Neural crest cell (in vitro differentiated cells): ENCODE results near the gene USP7. TPM values are rescaled to one million over a fixed set of nuclear protein-coding genes. Genes with fewer than 3 reads are reported as not detected.

Experiments used
- DNase-seq: peaks from one replicate; pipeline ENCODE4 v3.0.0; 2021; ENCODE audit warnings: low read depth, mixed read lengths, low spot score
- H3K27ac Mint-ChIP-seq: one replicate; pipeline ENCODE4 v1.8.0; 2021; ENCODE audit warnings: mild to moderate bottlenecking, mixed read lengths; ENCODE audit not compliant: unreplicated experiment
- H3K27me3 Mint-ChIP-seq: 2 replicates; pipeline ENCODE4 v1.8.0; 2021; ENCODE audit warnings: low read depth, mild to moderate bottlenecking, mixed read lengths
- H3K36me3 Mint-ChIP-seq: 2 replicates; pipeline ENCODE4 v1.8.0; 2021; ENCODE audit warnings: low read depth, mild to moderate bottlenecking, mixed read lengths
- H3K4me1 Mint-ChIP-seq: 2 replicates; pipeline ENCODE4 v1.8.0; 2021; ENCODE audit warnings: mixed read lengths
- H3K4me3 Mint-ChIP-seq: one replicate; pipeline ENCODE4 v1.8.0; 2021; ENCODE audit warnings: mild to moderate bottlenecking, mixed read lengths
- H3K9me3 Mint-ChIP-seq: 2 replicates; pipeline ENCODE4 v1.8.0; 2021; ENCODE audit warnings: mixed read lengths
- total RNA-seq: library from RNA; stranded (reverse); gene quantifications from 2 replicates; pipeline ENCODE4 v1.2.1, GENCODE V29; 2021
- TF ChIP-seq, protein P1 (sequence below): fragments of 200-600 bp; sonication (generic); conservative IDR thresholded peaks from 2 replicates; pipeline ENCODE4 v1.5.0; 2021; ENCODE audit warnings: antibody characterized with exemption, mild to moderate bottlenecking

USP7 gene
- total RNA-seq, 1 donor from 2014 or later = 162 TPM

DNA sequence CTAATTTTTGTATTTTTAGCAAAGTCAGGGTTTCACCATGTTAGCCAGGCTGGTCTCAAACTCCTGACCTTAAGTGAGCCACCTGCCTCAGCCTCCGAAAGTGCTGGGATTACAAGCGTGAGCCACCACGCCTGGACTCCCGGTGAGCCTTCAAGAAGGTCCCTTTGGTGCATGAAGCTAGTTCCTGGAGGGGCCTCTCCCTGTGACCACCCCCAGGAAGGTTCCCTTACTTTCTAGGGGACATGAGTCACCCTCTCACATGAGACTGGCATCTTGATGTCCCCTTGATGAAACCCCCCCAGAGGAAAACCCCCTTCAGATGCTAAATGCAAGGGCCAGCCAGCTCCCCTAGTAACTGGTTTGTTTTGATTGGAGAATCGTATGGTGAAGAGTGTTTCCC, 107.7 kb downstream of the USP7 start:
- Mint-ChIP-seq H3K4me3 (no peak overlapping the region), H3K27ac (no peak overlapping the region), H3K27me3 (no peaks in the 10 kb centered on the region), H3K4me1 (peaks cover 16% of the 10 kb centered on the region), H3K36me3 (peaks cover 9% of the 10 kb centered on the region), H3K9me3 (no peaks in the 10 kb centered on the region)
- DNase-seq = no peak
- TF ChIP-seq, protein P1, sequence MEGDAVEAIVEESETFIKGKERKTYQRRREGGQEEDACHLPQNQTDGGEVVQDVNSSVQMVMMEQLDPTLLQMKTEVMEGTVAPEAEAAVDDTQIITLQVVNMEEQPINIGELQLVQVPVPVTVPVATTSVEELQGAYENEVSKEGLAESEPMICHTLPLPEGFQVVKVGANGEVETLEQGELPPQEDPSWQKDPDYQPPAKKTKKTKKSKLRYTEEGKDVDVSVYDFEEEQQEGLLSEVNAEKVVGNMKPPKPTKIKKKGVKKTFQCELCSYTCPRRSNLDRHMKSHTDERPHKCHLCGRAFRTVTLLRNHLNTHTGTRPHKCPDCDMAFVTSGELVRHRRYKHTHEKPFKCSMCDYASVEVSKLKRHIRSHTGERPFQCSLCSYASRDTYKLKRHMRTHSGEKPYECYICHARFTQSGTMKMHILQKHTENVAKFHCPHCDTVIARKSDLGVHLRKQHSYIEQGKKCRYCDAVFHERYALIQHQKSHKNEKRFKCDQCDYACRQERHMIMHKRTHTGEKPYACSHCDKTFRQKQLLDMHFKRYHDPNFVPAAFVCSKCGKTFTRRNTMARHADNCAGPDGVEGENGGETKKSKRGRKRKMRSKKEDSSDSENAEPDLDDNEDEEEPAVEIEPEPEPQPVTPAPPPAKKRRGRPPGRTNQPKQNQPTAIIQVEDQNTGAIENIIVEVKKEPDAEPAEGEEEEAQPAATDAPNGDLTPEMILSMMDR = no peak

DNA sequence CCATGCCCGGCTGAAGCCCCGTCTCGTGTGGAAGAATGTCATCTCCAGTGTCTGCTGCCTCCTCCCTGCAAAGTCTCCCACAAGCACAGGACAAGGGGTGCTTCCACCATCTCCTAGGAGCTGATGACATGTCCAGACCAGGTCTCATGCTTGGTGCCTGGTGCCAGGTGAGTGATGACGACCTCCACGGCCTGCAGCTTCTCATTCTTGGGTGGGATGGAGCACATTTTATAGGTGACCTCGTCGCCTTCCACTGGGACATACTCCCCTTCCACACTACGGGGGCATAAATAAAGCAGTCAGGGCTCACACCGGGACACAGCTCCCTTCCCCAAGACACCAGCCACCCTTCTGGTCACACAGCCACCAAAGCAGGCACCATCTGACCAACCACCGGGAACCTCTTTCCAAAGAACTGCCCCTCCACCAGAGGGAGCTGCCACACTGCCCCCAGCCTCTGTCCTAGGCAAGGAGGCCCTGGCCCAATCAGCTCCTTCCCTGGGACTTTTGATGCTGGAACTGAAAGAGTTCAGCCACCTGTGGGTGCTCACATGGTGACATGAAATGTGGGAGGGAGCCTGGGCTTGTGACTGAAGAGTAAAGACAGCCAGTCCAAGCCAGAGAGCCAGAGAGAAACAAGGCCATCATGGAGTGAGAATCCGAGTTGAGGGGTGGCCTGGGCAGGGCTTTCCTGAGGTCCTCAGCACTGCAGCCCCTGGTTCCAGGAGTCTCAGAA, 108.5 kb downstream of the USP7 start:
- Mint-ChIP-seq H3K36me3 (peaks cover 13% of the 10 kb centered on the region), H3K27ac (no peak overlapping the region), H3K27me3 (no peaks in the 10 kb centered on the region), H3K9me3 (no peaks in the 10 kb centered on the region), H3K4me1 (peaks cover 12% of the 10 kb centered on the region), H3K4me3 (no peak overlapping the region)
- TF ChIP-seq, protein P1 = peak; percentile 34
- no peak for DNase-seq

DNA sequence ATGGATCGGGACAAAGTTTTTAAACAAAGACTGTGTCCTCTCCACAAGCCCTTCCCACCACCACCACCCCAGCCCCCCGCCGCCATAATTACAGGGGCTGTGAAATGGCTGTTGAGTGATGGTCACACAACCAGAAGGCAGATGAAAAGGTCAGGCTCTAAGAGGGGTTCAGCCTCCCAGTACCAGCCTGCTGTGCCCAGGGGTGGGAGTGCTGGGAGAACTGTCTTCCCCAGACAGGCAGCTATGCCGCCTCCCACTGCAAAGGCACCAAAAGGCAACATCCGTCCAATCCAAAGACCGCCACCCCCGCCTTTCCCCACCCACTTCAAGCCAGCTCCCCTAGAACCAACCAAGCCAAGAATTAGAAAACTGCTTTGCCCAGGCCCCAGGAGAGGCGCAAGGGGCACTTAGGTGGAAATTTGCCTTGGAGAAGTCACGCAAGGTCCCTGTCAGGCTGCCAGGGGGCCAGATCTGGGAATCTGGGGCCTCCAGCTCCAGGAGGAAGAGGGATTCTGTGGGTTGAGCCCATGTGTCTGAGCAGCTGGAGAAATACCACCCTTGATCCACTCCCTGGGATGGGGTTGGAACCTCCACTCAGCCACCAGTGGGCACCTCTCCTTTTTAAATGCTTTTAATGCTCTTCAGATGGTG, 109.3 kb downstream of the USP7 start:
- TF ChIP-seq, protein P1 = no peak
- Mint-ChIP-seq H3K27me3 (no peaks in the 10 kb centered on the region), H3K36me3 (peaks cover 13% of the 10 kb centered on the region), H3K9me3 (no peaks in the 10 kb centered on the region), H3K4me3 (no peak overlapping the region), H3K27ac (no peak overlapping the region), H3K4me1 (peaks cover 17% of the 10 kb centered on the region)
- no peak for DNase-seq

DNA sequence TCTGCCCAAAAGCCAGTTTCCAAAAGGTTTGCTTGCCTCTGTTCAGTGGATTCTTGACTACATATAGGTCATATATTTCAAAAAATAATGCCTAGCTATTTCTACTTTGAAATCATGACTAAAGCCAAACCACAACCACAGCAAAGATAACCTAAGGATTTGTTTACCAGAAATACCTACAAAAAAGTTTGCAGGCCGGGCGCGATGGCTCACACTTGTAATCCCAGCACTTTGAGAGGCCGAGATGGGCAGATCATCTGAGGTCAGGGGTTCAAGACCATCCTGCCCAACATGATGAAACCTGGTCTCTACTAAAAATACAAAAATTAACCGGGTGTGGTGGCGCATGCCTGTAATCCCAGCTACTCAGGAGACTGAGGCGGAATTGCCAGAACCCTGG, 110.1 kb downstream of the USP7 start:
- TF ChIP-seq, protein P1 = no peak
- peaks cover 10% of the 10 kb centered on the region for H3K36me3 Mint-ChIP-seq
- H3K27me3 Mint-ChIP-seq = peaks cover 2% of the 10 kb centered on the region
- no peaks in the 10 kb centered on the region for H3K9me3 Mint-ChIP-seq
- peaks cover 17% of the 10 kb centered on the region for H3K4me1 Mint-ChIP-seq
- peak overlapping the region; percentile 10 for H3K4me3 Mint-ChIP-seq
- no peak for DNase-seq
- H3K27ac Mint-ChIP-seq = no peak overlapping the region

DNA sequence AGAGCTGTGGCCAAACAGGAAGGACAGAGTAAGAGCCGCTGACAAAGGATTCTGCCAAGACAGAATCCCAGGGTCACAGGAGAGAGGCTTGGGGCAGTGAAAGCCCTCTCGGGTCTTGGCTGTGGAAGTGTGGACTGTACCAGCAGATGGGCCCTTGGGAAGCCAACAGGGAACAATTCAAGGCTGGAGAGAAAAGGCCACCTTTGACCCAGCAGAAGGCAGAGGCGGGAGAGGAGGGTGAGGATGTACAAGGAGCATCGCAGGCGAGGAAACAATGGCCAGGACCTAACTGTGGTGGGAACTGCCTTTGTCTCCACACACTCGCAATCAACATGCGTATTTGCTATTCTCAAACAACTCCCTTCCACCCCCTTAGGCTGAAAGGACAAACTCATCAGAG, 110.6 kb downstream of the USP7 start:
- Mint-ChIP-seq H3K4me1 (peaks cover 17% of the 10 kb centered on the region), H3K4me3 (no peak overlapping the region), H3K27me3 (peaks cover 2% of the 10 kb centered on the region), H3K27ac (peak overlapping the region; percentile 90), H3K36me3 (peaks cover 9% of the 10 kb centered on the region), H3K9me3 (no peaks in the 10 kb centered on the region)
- DNase-seq = no peak
- TF ChIP-seq, protein P1 = no peak
